ENCODE measurements around the gene PCED1B.

- no peak for TF ChIP-seq CTCF (IDR thresholded peaks at IDR 0.05)
- TF ChIP-seq POLR2A (IDR thresholded peaks at IDR 0.05), result no peak
Measured at GRCh38 chr12:47213396-47213795, 134.0 kb downstream of the PCED1B start.
